ENCODE results near the gene SLC9A9. TPM values are rescaled to one million over a fixed set of nuclear protein-coding genes. Genes with fewer than 3 reads are reported as not detected.

Gene SLC9A9
- total RNA-seq, 1 experiment from 2014 or later: 2.2 TPM

DNA sequence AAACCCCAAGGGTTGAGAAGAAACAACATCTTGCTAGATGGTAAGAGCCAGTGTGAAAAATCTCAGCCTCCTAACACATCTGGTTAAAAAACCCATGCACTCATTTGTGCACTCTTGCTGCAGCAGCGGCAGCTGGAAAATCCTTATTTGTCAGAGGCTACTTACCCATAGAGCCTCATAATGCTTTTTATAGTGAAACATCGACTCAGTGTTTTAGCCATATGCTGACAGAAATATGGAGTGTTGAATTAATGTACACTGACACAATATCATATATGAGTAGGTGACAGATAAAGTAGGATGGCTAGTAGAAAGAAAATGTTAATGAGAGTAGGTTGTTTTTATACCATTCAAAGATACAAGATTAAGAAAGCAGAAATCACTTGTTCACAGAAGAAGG lies 13.0 kb downstream of the SLC9A9 start:
- H3K4me3 ChIP-seq (ENCODE audit: low read length): no peak overlapping the region
- no peaks in the 10 kb centered on the region for H3K27me3 ChIP-seq (ENCODE audit: low read length)

DNA sequence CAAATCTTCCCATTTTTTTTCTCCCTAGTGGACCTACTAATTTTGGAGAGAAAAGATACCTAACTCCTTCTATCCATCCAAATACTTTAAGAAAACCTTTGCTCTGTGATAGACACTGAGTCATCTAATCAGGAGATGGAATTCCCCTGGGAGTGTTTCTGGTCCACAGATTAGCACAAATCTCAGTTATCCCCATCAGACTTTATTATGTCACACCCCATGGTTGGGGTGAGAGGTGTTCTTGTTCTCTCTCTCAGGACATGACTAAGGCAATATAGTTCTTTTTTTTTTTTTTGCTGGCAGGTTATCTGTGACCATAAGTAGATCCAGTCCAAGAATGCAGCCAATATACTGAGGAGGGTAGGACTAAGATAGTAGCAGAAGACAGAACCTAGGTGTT lies 15.8 kb downstream of the SLC9A9 start:
- Histone ChIP-seq H3K4me1 (ENCODE audit: low read length) (no peaks in the 10 kb centered on the region), H3K27me3 (ENCODE audit: low read length) (no peaks in the 10 kb centered on the region), H3K79me2 (ENCODE audit: low read length) (no peaks in the 10 kb centered on the region), H3K9me2 (replicated peaks; ENCODE audit: insufficient read depth, low read length) (no peaks in the 10 kb centered on the region), H3K9me3 (ENCODE audit: low read length) (no peaks in the 10 kb centered on the region), H4K20me1 (ENCODE audit: insufficient read depth, low read depth, low read length) (no peaks in the 10 kb centered on the region), H2AFZ (ENCODE audit: low read length) (no peak overlapping the region), H3K9ac (ENCODE audit: low read length) (no peak overlapping the region), H3K36me3 (ENCODE audit: insufficient read depth, low read length) (no peaks in the 10 kb centered on the region), H3K27ac (ENCODE audit: low read length) (no peak overlapping the region), H3K4me2 (ENCODE audit: low read depth, low read length, poor library complexity, severe bottlenecking) (no peak overlapping the region), H3K4me3 (ENCODE audit: low read length) (no peak overlapping the region)
- no peak for DNase-seq

More for the DNA sequence above, 13.0 kb downstream of the SLC9A9 start:
- Histone ChIP-seq H3K4me1 (ENCODE audit: low read length) (no peaks in the 10 kb centered on the region; the same call in 1 of the 2 replicates), H3K9me3 (ENCODE audit: low read length) (no peaks in the 10 kb centered on the region), H3K36me3 (ENCODE audit: insufficient read depth, low read length) (no peaks in the 10 kb centered on the region), H2AFZ (ENCODE audit: low read length) (no peak overlapping the region), H3K9ac (ENCODE audit: low read length) (no peak overlapping the region), H3K79me2 (ENCODE audit: low read length) (no peaks in the 10 kb centered on the region), H4K20me1 (ENCODE audit: insufficient read depth, low read depth, low read length) (no peaks in the 10 kb centered on the region), H3K27ac (ENCODE audit: low read length) (no peak overlapping the region), H3K9me2 (replicated peaks; ENCODE audit: insufficient read depth, low read length) (no peaks in the 10 kb centered on the region), H3K4me2 (ENCODE audit: low read depth, low read length, poor library complexity, severe bottlenecking) (no peak overlapping the region)
- DNase-seq: no peak

DNA sequence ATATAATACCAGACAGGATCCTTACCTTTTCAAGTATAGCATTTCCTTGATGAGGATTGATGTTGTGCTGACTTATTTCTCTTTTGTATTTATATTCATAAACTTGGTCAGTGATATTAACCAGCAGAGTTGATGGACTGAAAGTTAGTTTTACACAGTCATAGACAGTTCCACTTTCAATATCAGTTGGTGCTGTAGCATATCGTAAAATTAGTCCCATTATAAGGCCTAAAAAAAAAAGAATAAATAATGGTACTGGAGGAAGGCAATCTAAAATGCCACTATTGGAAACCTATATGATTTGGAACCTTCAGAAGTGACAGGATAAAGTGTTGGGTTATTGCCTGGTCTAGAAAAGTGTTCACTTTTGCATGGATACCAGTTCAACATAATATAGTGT lies 16.3 kb downstream of the SLC9A9 start:
- Histone ChIP-seq H3K36me3 (ENCODE audit: insufficient read depth, low read length) (no peaks in the 10 kb centered on the region), H3K9ac (ENCODE audit: low read length) (no peak overlapping the region), H3K27ac (ENCODE audit: low read length) (no peak overlapping the region), H3K4me1 (ENCODE audit: low read length) (no peaks in the 10 kb centered on the region), H3K4me3 (ENCODE audit: low read length) (no peak overlapping the region), H3K9me2 (replicated peaks; ENCODE audit: insufficient read depth, low read length) (no peaks in the 10 kb centered on the region), H3K27me3 (ENCODE audit: low read length) (no peaks in the 10 kb centered on the region), H3K9me3 (ENCODE audit: low read length) (no peaks in the 10 kb centered on the region), H4K20me1 (ENCODE audit: insufficient read depth, low read depth, low read length) (no peaks in the 10 kb centered on the region), H2AFZ (ENCODE audit: low read length) (no peak overlapping the region), H3K4me2 (ENCODE audit: low read depth, low read length, poor library complexity, severe bottlenecking) (no peak overlapping the region), H3K79me2 (ENCODE audit: low read length) (no peaks in the 10 kb centered on the region)
- no peak for DNase-seq

DNA sequence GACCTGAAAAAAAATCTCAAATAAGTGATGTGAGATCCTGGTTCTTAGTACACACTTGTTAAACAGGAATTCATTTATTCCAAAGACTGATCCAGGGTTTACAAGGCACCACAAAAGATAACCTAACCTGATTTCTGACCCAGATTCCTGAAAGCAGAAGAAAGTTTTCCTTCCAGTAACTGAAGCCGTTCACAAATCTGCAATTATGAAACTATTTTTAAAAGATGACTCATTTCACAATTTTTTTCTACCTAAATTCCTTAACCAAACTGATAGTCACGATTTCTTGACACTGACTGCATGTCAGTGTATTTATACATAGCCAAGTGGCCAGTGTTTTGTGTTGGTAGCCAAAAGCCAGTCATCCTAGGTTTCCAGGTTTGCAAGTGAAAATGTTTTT lies 17.1 kb downstream of the SLC9A9 start:
- no peaks in the 10 kb centered on the region for H3K27me3 ChIP-seq (ENCODE audit: low read length)
- no peak for DNase-seq
- no peaks in the 10 kb centered on the region for H3K4me1 ChIP-seq (ENCODE audit: low read length)
- H3K4me3 ChIP-seq (ENCODE audit: low read length): no peak overlapping the region
- no peak overlapping the region for H3K9ac ChIP-seq (ENCODE audit: low read length)
- H3K9me2 ChIP-seq (replicated peaks; ENCODE audit: insufficient read depth, low read length): no peaks in the 10 kb centered on the region
- H3K36me3 ChIP-seq (ENCODE audit: insufficient read depth, low read length): no peaks in the 10 kb centered on the region
- no peaks in the 10 kb centered on the region for H3K79me2 ChIP-seq (ENCODE audit: low read length)
- no peak overlapping the region for H3K27ac ChIP-seq (ENCODE audit: low read length)
- H3K4me2 ChIP-seq (ENCODE audit: low read depth, low read length, poor library complexity, severe bottlenecking): no peak overlapping the region
- no peaks in the 10 kb centered on the region for H3K9me3 ChIP-seq (ENCODE audit: low read length)
- no peaks in the 10 kb centered on the region for H4K20me1 ChIP-seq (ENCODE audit: insufficient read depth, low read depth, low read length)
- H2AFZ ChIP-seq (ENCODE audit: low read length): no peak overlapping the region

DNA sequence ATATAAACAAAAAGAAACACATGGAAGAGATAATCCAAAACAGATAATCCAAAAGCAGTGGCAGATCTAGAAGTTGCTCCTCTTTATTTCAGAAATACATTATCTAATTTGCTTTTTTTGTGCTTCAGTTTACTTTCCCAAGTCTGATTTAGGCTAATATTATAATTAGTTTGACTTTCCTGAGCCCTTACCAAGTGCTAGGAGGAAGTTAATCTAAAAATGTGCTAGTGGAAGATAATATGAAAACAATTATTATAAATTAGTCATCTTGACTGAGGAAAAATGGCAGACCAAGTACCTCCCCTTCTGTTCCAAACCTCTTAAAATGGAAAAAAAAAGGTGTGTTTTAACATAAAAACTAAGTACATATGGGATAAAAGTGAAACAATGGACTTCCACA lies 17.5 kb downstream of the SLC9A9 start:
- H3K9me2 ChIP-seq (replicated peaks; ENCODE audit: insufficient read depth, low read length): no peaks in the 10 kb centered on the region
- no peak overlapping the region for H3K4me3 ChIP-seq (ENCODE audit: low read length)
- no peak overlapping the region for H2AFZ ChIP-seq (ENCODE audit: low read length)
- no peaks in the 10 kb centered on the region for H3K27me3 ChIP-seq (ENCODE audit: low read length)
- H3K4me1 ChIP-seq (ENCODE audit: low read length): no peaks in the 10 kb centered on the region
- DNase-seq: no peak
- H3K27ac ChIP-seq (ENCODE audit: low read length): no peak overlapping the region
- no peaks in the 10 kb centered on the region for H3K36me3 ChIP-seq (ENCODE audit: insufficient read depth, low read length)
- H3K9me3 ChIP-seq (ENCODE audit: low read length): no peaks in the 10 kb centered on the region
- no peak overlapping the region for H3K9ac ChIP-seq (ENCODE audit: low read length)
- H3K4me2 ChIP-seq (ENCODE audit: low read depth, low read length, poor library complexity, severe bottlenecking): no peak overlapping the region
- H3K79me2 ChIP-seq (ENCODE audit: low read length): no peaks in the 10 kb centered on the region
- no peaks in the 10 kb centered on the region for H4K20me1 ChIP-seq (ENCODE audit: insufficient read depth, low read depth, low read length)

DNA sequence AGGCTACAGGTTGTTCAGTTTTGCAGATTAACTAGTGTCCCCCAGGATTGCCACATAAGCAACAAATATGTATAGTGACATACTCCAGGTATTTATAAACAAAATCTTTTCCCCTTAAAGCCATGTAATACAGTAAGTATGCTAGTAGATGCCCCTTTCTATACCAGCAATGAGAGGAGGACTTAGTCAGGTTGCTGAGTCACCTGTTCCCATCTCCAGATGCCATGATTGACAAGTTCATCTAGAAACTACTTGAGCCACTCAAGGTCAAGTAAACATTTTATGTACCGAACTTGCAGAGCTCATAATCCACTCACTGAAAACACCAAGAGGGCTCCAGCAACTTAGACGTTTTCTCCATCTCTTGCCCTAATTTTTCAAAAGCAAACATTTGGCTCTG lies 18.2 kb downstream of the SLC9A9 start:
- Histone ChIP-seq H3K27ac (ENCODE audit: low read length) (no peak overlapping the region), H3K9ac (ENCODE audit: low read length) (no peak overlapping the region), H2AFZ (ENCODE audit: low read length) (no peak overlapping the region), H3K9me2 (replicated peaks; ENCODE audit: insufficient read depth, low read length) (no peaks in the 10 kb centered on the region), H3K36me3 (ENCODE audit: insufficient read depth, low read length) (no peaks in the 10 kb centered on the region), H3K4me2 (ENCODE audit: low read depth, low read length, poor library complexity, severe bottlenecking) (no peak overlapping the region), H3K9me3 (ENCODE audit: low read length) (no peaks in the 10 kb centered on the region), H4K20me1 (ENCODE audit: insufficient read depth, low read depth, low read length) (no peaks in the 10 kb centered on the region), H3K4me1 (ENCODE audit: low read length) (no peaks in the 10 kb centered on the region), H3K4me3 (ENCODE audit: low read length) (no peak overlapping the region), H3K27me3 (ENCODE audit: low read length) (no peaks in the 10 kb centered on the region), H3K79me2 (ENCODE audit: low read length) (no peaks in the 10 kb centered on the region)
- no peak for DNase-seq

DNA sequence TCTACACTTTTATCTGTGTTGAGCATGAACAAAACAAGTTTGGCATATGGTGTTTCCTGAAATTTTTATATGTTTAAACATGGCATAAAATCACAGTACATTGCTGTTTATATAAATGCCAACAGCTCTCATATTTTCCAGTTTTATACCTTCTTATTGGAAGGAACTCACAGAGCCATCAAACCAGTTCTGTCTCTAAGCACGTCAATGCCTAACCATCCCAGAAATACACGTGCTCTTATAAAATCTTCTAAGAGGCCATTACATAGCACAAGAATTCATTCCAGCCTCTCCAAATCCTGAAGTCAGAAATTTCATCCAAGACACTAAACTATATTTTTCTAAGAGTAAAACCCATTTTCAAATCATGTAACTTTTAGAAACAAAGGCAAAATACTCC lies 20.8 kb downstream of the SLC9A9 start:
- Histone ChIP-seq H3K9me2 (replicated peaks; ENCODE audit: insufficient read depth, low read length) (no peaks in the 10 kb centered on the region), H4K20me1 (ENCODE audit: insufficient read depth, low read depth, low read length) (no peaks in the 10 kb centered on the region), H3K27ac (ENCODE audit: low read length) (no peak overlapping the region), H3K4me3 (ENCODE audit: low read length) (no peak overlapping the region), H3K36me3 (ENCODE audit: insufficient read depth, low read length) (no peaks in the 10 kb centered on the region), H3K4me2 (ENCODE audit: low read depth, low read length, poor library complexity, severe bottlenecking) (no peak overlapping the region), H3K9ac (ENCODE audit: low read length) (no peak overlapping the region), H2AFZ (ENCODE audit: low read length) (no peak overlapping the region), H3K79me2 (ENCODE audit: low read length) (no peaks in the 10 kb centered on the region), H3K9me3 (ENCODE audit: low read length) (no peaks in the 10 kb centered on the region), H3K4me1 (ENCODE audit: low read length) (no peaks in the 10 kb centered on the region), H3K27me3 (ENCODE audit: low read length) (no peaks in the 10 kb centered on the region)
- no peak for DNase-seq

DNA sequence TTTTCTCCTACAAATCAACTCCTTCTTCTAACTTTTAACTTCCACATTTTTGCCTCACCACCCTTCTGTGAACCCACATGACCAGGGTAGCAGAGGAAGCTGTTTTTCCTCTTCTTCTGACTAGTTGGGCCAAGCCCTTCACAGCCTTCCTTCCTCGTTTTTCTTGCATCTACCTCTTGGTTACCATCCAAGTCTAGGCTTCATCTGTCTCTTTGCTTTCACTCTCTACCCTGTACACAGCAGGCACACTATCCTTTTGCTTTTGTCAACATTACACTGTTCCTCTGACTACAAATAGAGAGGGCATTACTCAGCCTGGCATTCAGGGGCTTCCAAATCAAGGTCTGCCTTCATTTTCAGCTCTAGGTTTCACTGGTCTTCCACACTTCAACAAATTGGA lies 22.0 kb downstream of the SLC9A9 start:
- Histone ChIP-seq H3K27me3 (ENCODE audit: low read length) (no peaks in the 10 kb centered on the region), H3K9me2 (replicated peaks; ENCODE audit: insufficient read depth, low read length) (no peaks in the 10 kb centered on the region), H3K4me3 (ENCODE audit: low read length) (no peak overlapping the region), H3K4me1 (ENCODE audit: low read length) (no peaks in the 10 kb centered on the region), H2AFZ (ENCODE audit: low read length) (no peak overlapping the region), H3K9me3 (ENCODE audit: low read length) (no peaks in the 10 kb centered on the region), H3K27ac (ENCODE audit: low read length) (no peak overlapping the region), H3K4me2 (ENCODE audit: low read depth, low read length, poor library complexity, severe bottlenecking) (no peak overlapping the region), H3K9ac (ENCODE audit: low read length) (no peak overlapping the region), H4K20me1 (ENCODE audit: insufficient read depth, low read depth, low read length) (no peaks in the 10 kb centered on the region), H3K79me2 (ENCODE audit: low read length) (no peaks in the 10 kb centered on the region), H3K36me3 (ENCODE audit: insufficient read depth, low read length) (no peaks in the 10 kb centered on the region)
- DNase-seq: no peak

DNA sequence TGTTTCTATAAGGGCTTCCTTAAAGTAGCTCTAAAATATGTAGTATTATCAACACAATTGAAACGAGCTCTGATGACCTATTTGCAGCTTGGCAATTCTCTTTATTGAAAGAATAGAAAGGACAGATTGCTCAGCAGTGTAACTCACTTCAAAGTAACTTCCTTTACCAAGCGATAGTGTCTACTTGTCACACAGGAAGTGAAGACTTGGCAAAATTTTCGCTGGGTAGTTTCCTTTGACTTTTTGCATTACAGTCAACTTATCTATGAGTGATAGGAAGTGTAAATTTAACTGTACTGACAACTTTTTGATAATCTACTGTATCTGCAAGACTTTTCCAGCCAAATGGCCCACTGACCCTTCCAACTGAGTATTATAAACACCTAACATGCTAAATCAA lies 22.8 kb downstream of the SLC9A9 start:
- no peak overlapping the region for H3K9ac ChIP-seq (ENCODE audit: low read length)
- H3K27me3 ChIP-seq (ENCODE audit: low read length): no peaks in the 10 kb centered on the region
- H3K36me3 ChIP-seq (ENCODE audit: insufficient read depth, low read length): no peaks in the 10 kb centered on the region
- no peaks in the 10 kb centered on the region for H3K9me3 ChIP-seq (ENCODE audit: low read length)
- H2AFZ ChIP-seq (ENCODE audit: low read length): no peak overlapping the region
- no peaks in the 10 kb centered on the region for H4K20me1 ChIP-seq (ENCODE audit: insufficient read depth, low read depth, low read length)
- H3K9me2 ChIP-seq (replicated peaks; ENCODE audit: insufficient read depth, low read length): no peaks in the 10 kb centered on the region
- DNase-seq: no peak
- H3K79me2 ChIP-seq (ENCODE audit: low read length): no peaks in the 10 kb centered on the region
- no peak overlapping the region for H3K27ac ChIP-seq (ENCODE audit: low read length)
- H3K4me1 ChIP-seq (ENCODE audit: low read length): no peaks in the 10 kb centered on the region
- no peak overlapping the region for H3K4me3 ChIP-seq (ENCODE audit: low read length)
- no peak overlapping the region for H3K4me2 ChIP-seq (ENCODE audit: low read depth, low read length, poor library complexity, severe bottlenecking)
